Neuronal stem cell (in vitro differentiated cells): ENCODE data around the gene IZUMO4.

Source experiments
- DNase-seq: peaks from one replicate; pipeline ENCODE4 v3.0.0-alpha.2; 2013; ENCODE audit warnings: low spot score
- H2AFZ ChIP-seq: one replicate; pipeline ENCODE4 v1.6.1; 2013; ENCODE audit warnings: mild to moderate bottlenecking, low read length, inconsistent platforms
- H2AK5ac ChIP-seq: 2 replicates; pipeline ENCODE4 v1.6.1; 2013; ENCODE audit warnings: low read depth, mild to moderate bottlenecking, inconsistent platforms, low read length, moderate library complexity, mixed read lengths
- H2BK120ac ChIP-seq: 2 replicates; pipeline ENCODE4 v1.6.1; 2013; ENCODE audit warnings: low read depth, mild to moderate bottlenecking, inconsistent platforms, low read length, moderate library complexity, mixed read lengths
- H2BK12ac ChIP-seq: one replicate; pipeline ENCODE4 v1.6.1; 2013; ENCODE audit warnings: low read length, inconsistent platforms
- H2BK15ac ChIP-seq: 2 replicates; pipeline ENCODE4 v1.6.1; 2013; ENCODE audit warnings: mild to moderate bottlenecking, low read length, inconsistent platforms, mixed read lengths
- H2BK5ac ChIP-seq: one replicate; pipeline ENCODE4 v1.6.1; 2013; ENCODE audit warnings: inconsistent platforms, mild to moderate bottlenecking, low read length, moderate library complexity
- H3K14ac ChIP-seq: one replicate; pipeline ENCODE4 v1.6.1; 2013; ENCODE audit warnings: low read length, inconsistent platforms
- H3K18ac ChIP-seq: 2 replicates; pipeline ENCODE4 v1.6.1; 2013; ENCODE audit warnings: low read length, inconsistent platforms
- H3K23ac ChIP-seq: 2 replicates; pipeline ENCODE4 v1.6.1; 2013; ENCODE audit warnings: low read depth, mild to moderate bottlenecking, mixed read lengths, low read length, inconsistent platforms; ENCODE audit not compliant: poor library complexity
- H3K27ac ChIP-seq: replicated peaks from 3 replicates; pipeline ENCODE4 v1.5.1; 2013; ENCODE audit warnings: low read length, inconsistent platforms
- H3K27me3 ChIP-seq, 3 experiments: 2 replicates each; pipeline ENCODE4 v1.6.1; 2013; ENCODE audit warnings: low read length in 3 of 3, mild to moderate bottlenecking in 2 of 3, inconsistent platforms in 1 of 3, low read depth in 1 of 3, mixed read lengths in 1 of 3, moderate library complexity in 1 of 3; ENCODE audit not compliant: control insufficient read depth in 3 of 3, insufficient read depth in 3 of 3
- H3K36me3 ChIP-seq, 2 donors: replicated peaks in 1 of 2; 2 replicates each; pipeline ENCODE4 v1.6.1; 2013; ENCODE audit warnings: low read length in 2 of 2; ENCODE audit not compliant: control insufficient read depth in 2 of 2, insufficient read depth in 2 of 2
- H3K4ac ChIP-seq: 2 replicates; pipeline ENCODE4 v1.6.1; 2013; ENCODE audit warnings: inconsistent platforms, mild to moderate bottlenecking, low read length, moderate library complexity
- H3K4me1 ChIP-seq, 2 donors: 1 replicate in 1 of 2; 2 replicates in 1 of 2; pipeline ENCODE4 v1.6.1; 2013; ENCODE audit warnings: low read length in 2 of 2, low read depth in 1 of 2; ENCODE audit not compliant: control insufficient read depth in 2 of 2, insufficient read depth in 1 of 2
- H3K4me2 ChIP-seq: one replicate; pipeline ENCODE4 v1.6.1; 2013; ENCODE audit warnings: mild to moderate bottlenecking, low read length, inconsistent platforms; ENCODE audit not compliant: insufficient read depth, poor library complexity, severe bottlenecking
- H3K4me3 ChIP-seq, 2 donors: 2 replicates each; pipeline ENCODE4 v1.5.1; 2013; ENCODE audit warnings: low read length in 2 of 2, mild to moderate bottlenecking in 2 of 2, inconsistent platforms in 1 of 2, moderate library complexity in 1 of 2
- H3K79me1 ChIP-seq: one replicate; pipeline ENCODE4 v1.6.1; 2013; ENCODE audit warnings: low read depth, mild to moderate bottlenecking, inconsistent platforms, low read length, moderate library complexity
- H3K9ac ChIP-seq: one replicate; pipeline ENCODE4 v1.6.1; 2013; ENCODE audit warnings: mild to moderate bottlenecking, low read depth, low read length, inconsistent platforms; ENCODE audit not compliant: poor library complexity
- H3K9me3 ChIP-seq, 2 donors: replicated peaks in 1 of 2; 2 replicates each; pipeline versions ENCODE3 to v1.6.1; 2013; ENCODE audit warnings: low read length in 2 of 2, mild to moderate bottlenecking in 2 of 2, inconsistent platforms in 1 of 2, low read depth in 1 of 2, mixed read lengths in 1 of 2, moderate library complexity in 1 of 2; ENCODE audit not compliant: control insufficient read depth in 2 of 2, insufficient read depth in 1 of 2
- H4K8ac ChIP-seq: one replicate; pipeline ENCODE4 v1.6.1; 2013; ENCODE audit warnings: low read depth, mild to moderate bottlenecking, inconsistent platforms, low read length, moderate library complexity
- H4K91ac ChIP-seq: one replicate; pipeline ENCODE4 v1.6.1; 2013; ENCODE audit warnings: low read length, low read depth, mild to moderate bottlenecking, inconsistent platforms; ENCODE audit not compliant: poor library complexity
- WGBS, 2 donors: extraction: QIAGEN DNeasy Blood & Tissue Kit; methylation state at CpG; one replicate each; pipeline ENCODE4 v1.1.7; 2013; ENCODE audit warnings: missing lambda C conversion rate in 2 of 2, mixed read lengths in 1 of 2; ENCODE audit not compliant: insufficient read length in 2 of 2, insufficient replicate concordance in 1 of 2; ENCODE audit errors: extremely low coverage in 2 of 2; 5-methylcytosine and 5-hydroxymethylcytosine counted together

The IZUMO4 gene

GRCh38 chr19:2108251-2109016, 11.7 kb downstream of the IZUMO4 start:
- Histone ChIP-seq H3K18ac (no peak overlapping the region), H3K9ac (peak overlapping the region; percentile 12), H3K4me1 (no peaks in the 10 kb centered on the region), H3K27ac (no peak overlapping the region), H3K4me2 (no peak overlapping the region), H2AFZ (no peak overlapping the region), H3K4me3 (no peak overlapping the region), H3K36me3 (peaks cover 75 to 97% of the 10 kb centered on the region in 2 donors), H3K9me3 (peaks cover 0 to 5% of the 10 kb centered on the region in 2 donors), H2AK5ac (no peak overlapping the region), H2BK12ac (no peak overlapping the region), H2BK15ac (no peak overlapping the region), H3K27me3 (no peaks in the 10 kb centered on the region), H2BK5ac (peak overlapping the region; percentile 44), H3K14ac (peak overlapping the region; percentile 31), H3K79me1 (peaks cover 14% of the 10 kb centered on the region), H4K8ac (no peak overlapping the region), H4K91ac (no peak overlapping the region), H3K4ac (no peak overlapping the region), H3K23ac (no peak overlapping the region), H2BK120ac (no peak overlapping the region)
- no CpG with 5 or more reads among the region's 23 CpGs for WGBS, 2 donors
- DNase-seq = no peak

GRCh38 chr19:2109046-2109864, 12.5 kb downstream of the IZUMO4 start:
- Histone ChIP-seq H3K4me3 (no peak overlapping the region), H3K14ac (no peak overlapping the region), H3K9me3 (peaks cover 0 to 5% of the 10 kb centered on the region in 2 donors), H4K91ac (no peak overlapping the region), H2BK12ac (no peak overlapping the region), H2AFZ (no peak overlapping the region), H3K4ac (no peak overlapping the region), H4K8ac (no peak overlapping the region), H3K9ac (no peak overlapping the region), H2BK120ac (no peak overlapping the region), H2AK5ac (no peak overlapping the region), H3K79me1 (peaks cover 7% of the 10 kb centered on the region), H3K27me3 (no peaks in the 10 kb centered on the region), H3K27ac (no peak overlapping the region), H3K4me2 (no peak overlapping the region), H3K4me1 (no peaks in the 10 kb centered on the region), H2BK5ac (peak overlapping the region; percentile 44), H2BK15ac (no peak overlapping the region), H3K18ac (no peak overlapping the region), H3K23ac (no peak overlapping the region), H3K36me3 (peaks cover 77 to 97% of the 10 kb centered on the region in 2 donors)
- no peak for DNase-seq
- WGBS, 2 donors = no CpG with 5 or more reads among the region's 31 CpGs

- Histone ChIP-seq H2AK5ac (no peak overlapping the region), H3K4ac (no peak overlapping the region), H3K4me3 (no peak overlapping the region), H3K79me1 (peaks cover 14% of the 10 kb centered on the region), H2BK5ac (no peak overlapping the region), H2BK15ac (no peak overlapping the region), H3K9ac (no peak overlapping the region), H3K9me3 (peaks cover 0 to 5% of the 10 kb centered on the region in 2 donors), H3K27me3 (no peaks in the 10 kb centered on the region), H3K36me3 (peaks cover 82 to 97% of the 10 kb centered on the region in 2 donors), H3K23ac (peak overlapping the region; percentile 85), H3K27ac (no peak overlapping the region), H3K4me2 (no peak overlapping the region), H2BK12ac (peak overlapping the region; percentile 22), H3K14ac (peak overlapping the region; percentile 89), H3K4me1 (no peaks in the 10 kb centered on the region), H2AFZ (no peak overlapping the region), H4K91ac (no peak overlapping the region), H2BK120ac (no peak overlapping the region), H3K18ac (no peak overlapping the region), H4K8ac (no peak overlapping the region)
- WGBS, 2 donors = no CpG with 5 or more reads among the region's 13 CpGs
- no peak for DNase-seq
Measured at GRCh38 chr19:2110822-2111221, 14.1 kb downstream of the IZUMO4 start.

GRCh38 chr19:2111425-2111824, 14.7 kb downstream of the IZUMO4 start:
- no peak overlapping the region for H3K4ac ChIP-seq
- H2BK120ac ChIP-seq = no peak overlapping the region
- H3K9me3 ChIP-seq = peaks cover 0 to 2% of the 10 kb centered on the region in 2 donors
- no peaks in the 10 kb centered on the region for H3K4me1 ChIP-seq
- H3K27ac ChIP-seq = no peak overlapping the region
- no peak overlapping the region for H2BK12ac ChIP-seq
- H3K4me3 ChIP-seq = no peak overlapping the region
- H3K36me3 ChIP-seq = peaks cover 84 to 97% of the 10 kb centered on the region in 2 donors
- H3K23ac ChIP-seq = peak overlapping the region; percentile 73
- WGBS, 2 donors = no CpG with 5 or more reads among the region's 22 CpGs
- no peak overlapping the region for H4K8ac ChIP-seq
- H2AK5ac ChIP-seq = no peak overlapping the region
- no peak overlapping the region for H3K18ac ChIP-seq
- H2AFZ ChIP-seq = no peak overlapping the region
- no peak overlapping the region for H4K91ac ChIP-seq
- no peaks in the 10 kb centered on the region for H3K27me3 ChIP-seq
- H2BK5ac ChIP-seq = no peak overlapping the region
- DNase-seq = no peak
- no peak overlapping the region for H3K4me2 ChIP-seq
- H3K9ac ChIP-seq = no peak overlapping the region
- H3K14ac ChIP-seq = no peak overlapping the region
- H3K79me1 ChIP-seq = peaks cover 13% of the 10 kb centered on the region
- no peak overlapping the region for H2BK15ac ChIP-seq
